Fibroblast of skin of left biceps (primary cell): ENCODE data around the gene IGF2R.

ENCODE experiments used
- DNase-seq, 2 experiments: peaks; one replicate each; pipeline ENCODE4 v3.0.0-alpha.2; 2013; ENCODE audit warnings: low read depth in 2 of 2

IGF2R gene

DNA sequence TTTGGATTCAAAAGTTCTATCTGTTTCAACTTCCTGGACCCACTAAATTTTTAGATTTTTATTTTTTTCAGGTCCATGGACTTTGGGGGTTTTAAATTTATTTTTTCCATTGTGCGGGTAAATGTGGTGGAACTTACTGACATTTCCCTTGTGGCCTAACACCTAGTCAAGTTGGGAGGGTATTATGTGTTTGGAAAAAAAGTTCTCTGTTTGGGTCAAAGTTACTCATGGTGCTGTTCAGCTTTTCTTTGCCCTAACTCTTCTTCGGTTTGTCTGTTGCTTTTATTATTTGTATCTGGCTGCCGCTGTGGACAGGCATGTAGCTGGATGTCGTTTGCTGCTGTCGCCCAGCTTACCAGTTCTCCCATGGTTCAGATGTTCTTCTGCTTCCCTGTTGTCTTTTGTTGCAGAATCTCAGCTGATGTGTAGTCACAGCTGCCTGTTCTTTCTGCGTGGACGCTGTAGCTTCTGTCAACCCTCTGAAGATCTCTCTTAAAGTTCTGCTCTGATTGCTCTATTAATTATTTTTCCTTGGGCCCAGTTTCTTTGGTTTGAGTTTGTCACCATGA lies 7.9 kb downstream of the IGF2R start:
- no peak for DNase-seq

DNA sequence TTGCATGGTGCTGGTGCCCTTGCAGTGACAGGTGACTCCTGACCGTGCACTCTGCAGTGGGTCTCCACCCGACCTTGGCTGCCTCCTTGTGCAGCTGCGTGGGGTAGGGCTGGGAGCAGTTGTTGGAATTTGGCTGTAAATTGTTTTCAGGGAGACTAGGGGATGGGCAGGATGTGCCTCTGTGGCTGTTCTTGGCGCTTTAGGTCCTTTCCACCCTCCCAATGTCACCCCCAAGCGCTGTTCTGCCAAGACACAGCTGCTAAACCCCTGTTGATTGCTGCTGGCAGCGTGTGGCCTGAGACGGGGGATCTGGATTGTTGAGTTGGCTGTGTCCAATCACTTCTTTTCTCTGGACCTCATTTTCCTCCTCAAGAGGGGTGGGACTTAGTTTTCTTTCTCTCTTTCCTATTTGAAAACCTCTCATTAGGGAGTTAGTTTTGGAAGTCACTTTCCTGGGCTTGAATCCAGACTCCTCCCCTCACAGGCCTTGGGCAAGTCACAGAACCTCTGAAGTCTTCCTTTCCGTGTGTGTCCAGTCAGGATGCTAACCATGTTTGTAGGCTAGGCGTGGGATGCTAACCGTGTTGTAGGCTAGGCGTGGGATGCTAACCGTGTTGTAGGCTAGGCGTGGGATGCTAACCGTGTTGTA lies 8.5 kb downstream of the IGF2R start:
- no peak for DNase-seq

DNA sequence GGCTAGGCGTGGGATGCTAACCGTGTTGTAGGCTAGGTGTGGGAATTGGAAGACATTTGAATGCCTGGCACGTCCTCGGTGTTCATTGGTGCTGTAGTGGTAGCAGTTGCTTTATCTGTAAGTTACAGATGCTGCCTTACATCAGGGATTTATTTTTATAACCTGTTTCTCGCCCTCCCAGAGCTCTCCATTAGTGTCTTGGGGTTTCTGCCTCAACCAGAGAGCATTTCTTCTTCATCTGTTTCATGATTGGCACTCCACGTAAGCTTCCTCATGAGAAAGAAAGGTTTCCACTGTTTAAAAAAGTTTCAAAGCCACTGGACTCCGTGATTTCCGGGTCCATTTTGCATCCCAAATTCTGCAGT lies 9.0 kb downstream of the IGF2R start:
- DNase-seq = no peak

DNA sequence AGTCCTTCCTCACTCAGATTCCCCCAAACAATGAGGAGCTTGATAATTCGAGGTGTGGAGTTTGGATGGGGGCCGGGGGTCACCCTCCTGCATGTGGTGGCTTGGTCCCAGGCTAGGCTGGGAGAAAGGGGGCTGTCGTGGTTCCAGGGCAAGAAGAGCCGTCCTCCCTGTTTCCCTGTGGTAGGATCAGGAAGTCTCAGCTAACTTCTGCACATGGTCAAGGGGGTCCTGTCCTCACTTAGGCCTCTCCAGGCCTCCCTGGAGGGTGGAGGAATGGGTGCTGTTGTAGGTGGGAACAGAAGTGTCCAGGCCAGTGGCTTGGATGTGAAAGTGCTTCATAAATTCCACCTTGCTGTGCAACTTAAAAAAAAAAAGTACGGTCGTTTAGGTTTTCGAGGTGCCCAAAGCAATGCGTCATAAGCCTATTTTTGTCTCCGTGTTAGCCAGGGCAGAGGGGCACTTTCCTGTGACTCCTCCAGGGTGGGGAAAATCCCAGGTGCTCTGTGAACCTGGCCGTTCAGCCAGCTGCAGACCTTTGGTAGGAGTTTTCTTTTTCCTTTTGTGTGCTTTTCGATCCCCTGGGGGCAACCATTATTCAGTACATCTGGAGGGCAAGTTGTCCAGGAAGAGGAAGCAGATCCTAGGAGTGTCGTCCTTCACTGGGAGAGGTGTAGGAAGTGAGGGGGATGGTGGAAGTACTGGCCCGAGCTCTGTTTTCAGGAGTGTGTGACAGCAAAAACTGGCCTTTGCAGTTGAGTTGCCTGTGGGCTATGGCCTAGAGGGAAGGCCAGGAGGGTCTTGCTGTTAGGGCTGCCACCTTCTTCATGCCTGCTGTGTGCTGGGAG lies 9.6 kb downstream of the IGF2R start:
- no peak for DNase-seq

GRCh38 chr6:159979136-159979874 lies 10.4 kb downstream of the IGF2R start:
- DNase-seq = no peak

DNA sequence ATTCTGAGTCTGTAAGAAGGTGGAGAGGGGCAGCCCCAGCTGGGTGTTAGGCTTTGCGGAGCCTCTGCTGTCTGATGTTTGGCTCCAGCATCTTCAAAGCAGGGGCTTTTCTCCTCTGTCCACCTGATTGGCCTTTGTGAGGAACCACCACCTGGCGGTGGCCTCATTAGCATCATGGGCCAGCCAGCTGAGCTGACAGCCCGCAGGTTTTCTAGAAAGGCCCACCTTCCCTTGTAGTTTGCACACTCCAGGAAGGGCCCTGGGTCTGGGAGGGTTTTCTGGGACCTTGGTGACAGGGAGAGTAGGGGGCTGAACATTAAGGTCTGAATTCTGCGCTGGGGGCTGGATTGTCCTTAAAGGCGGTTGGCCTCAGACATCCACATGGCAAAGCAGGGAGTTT lies 11.6 kb downstream of the IGF2R start:
- no peak for DNase-seq

GRCh38 chr6:159981071-159981402 lies 12.2 kb downstream of the IGF2R start:
- no peak for DNase-seq

DNA sequence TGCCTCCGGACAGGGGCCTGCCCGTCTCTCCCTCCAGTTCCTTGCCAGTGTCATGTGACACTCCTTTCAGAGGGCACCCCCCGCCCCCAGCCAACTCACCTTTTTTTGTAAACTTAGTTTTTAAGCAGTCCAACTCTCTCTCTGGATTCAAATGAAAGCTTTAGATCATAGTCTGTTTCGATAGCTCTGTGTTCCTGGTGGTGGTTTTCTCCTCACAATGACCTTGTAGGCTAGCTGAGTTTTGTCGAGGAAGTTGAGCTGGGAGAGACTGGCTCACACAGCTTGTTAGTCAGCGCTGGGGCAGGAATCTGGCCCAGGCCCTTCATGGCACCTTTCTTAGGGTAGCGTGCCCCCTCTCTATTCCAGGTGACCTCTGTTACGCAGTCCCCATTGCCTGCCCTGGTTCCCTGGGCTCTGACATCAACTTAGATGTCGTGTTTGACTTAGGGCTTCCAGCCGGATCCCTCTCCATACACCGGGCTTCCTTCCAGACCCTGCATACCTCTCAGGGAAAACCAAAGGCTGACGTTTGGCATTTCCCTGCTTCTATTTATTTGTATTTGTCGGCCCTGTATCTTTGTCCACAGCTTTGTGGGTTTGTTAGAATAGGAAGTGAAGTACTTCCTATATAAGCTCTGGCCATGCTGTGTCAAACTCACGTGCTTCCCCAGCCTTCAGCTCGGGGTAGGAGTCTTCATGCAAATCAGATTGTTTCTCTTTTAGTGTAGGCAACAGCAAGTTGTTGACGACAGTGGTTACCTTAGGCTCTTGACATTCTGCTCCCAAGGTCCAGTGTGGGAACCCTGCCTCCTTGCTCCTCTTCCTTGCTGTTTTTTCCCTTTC lies 12.7 kb downstream of the IGF2R start:
- no peak for DNase-seq

GRCh38 chr6:159982731-159983506 lies 14.0 kb downstream of the IGF2R start:
- DNase-seq = no peak

- no peak for DNase-seq
These were observed 14.8 kb downstream of the IGF2R start for GRCh38 chr6:159983641-159984080.

DNA sequence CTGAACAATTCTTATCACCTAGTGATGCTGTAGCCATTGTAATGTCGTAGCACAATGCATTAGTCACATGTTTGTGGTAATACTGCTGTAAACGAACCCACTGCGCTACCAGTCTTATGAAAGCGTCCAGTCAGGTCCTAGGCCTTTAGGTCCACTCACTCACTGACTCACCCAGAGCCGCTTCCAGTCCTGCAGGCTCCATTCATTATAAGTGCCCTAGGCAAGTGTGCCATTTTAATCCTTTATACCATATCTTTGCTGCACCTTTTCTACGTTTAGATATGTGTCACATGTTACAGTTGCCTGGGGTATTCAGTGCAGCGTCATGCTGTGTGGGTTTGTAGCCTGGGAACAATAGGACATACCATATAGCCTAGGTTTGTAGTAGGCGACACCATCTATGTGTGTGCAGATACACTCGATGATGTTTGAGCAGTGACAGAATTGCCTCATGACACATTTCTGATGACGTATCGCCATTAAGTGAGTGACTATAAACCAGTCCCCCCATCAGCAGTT lies 15.4 kb downstream of the IGF2R start:
- DNase-seq = no peak

- DNase-seq = no peak
These were observed 16.5 kb downstream of the IGF2R start for GRCh38 chr6:159985296-159985945.

DNA sequence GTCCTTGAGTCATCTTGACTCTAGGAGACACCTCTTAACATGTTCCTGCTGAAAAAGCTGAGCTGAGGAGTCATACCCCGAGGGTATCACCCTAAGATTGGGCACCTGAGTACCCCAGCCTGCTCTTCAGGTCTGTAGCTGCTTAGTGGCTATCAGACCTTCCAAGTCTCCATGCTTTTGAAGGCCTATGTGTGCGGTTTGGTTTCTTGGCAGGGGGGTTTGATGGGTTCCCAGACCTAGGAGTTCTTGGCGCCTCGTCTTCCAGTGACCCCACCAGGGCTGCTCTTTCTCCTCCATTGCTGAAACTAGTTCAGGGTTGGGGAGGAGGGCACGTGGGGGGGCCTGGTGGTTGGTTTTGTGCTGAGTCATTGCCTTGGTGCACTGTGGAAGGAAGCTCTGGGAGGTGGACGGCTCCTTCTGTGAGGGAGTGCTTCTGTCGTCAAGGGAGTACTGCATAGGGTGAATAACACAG lies 20.1 kb downstream of the IGF2R start:
- no peak for DNase-seq

DNA sequence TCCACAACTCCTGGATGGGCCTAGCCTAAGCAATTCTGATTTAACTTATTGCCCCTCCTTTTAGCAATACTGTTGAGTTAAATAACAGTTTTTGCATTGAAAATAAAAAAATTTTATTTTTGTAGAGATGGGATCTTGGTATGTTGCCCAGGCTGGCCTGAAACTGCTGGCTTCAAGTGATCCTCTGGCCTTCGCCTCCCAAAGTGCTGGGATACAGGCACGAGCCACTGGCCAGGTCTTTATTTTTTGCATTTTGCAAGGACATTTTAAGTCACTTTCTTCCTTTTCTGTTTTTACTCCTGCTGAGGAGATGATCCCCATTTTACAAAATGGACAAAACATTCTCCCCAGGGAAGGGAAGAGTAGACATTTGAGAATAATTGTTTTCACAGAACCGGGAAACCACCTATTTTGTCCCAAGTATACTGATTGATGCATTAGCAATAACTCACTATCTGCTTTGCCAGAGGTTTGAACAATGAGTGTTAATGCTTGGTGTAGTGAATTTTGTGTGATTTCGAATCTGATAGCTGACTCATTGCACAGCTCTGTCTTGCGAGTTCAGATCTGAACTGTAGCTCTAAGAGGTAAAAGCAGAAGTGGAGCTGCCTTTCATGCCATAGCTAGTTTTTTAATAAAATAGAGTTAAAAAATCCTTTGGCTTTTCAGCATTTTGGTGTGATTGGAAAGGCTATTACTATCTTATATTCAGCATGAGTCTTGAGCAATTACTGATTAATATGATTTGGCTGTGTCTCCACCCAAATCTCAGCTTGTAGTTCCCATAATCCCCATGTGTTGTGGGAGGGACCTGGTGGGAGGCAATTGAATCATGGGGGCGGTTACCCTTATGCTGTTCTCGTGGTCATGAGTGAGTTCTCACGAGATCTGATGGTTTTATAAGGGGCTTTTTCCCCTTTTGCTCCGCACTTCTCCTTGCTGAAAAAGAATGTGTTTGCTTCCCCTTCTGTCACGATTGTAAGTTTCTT lies 20.9 kb downstream of the IGF2R start:
- DNase-seq = no peak

- DNase-seq = no peak
These were observed 23.5 kb downstream of the IGF2R start for GRCh38 chr6:159992366-159992765.

DNA sequence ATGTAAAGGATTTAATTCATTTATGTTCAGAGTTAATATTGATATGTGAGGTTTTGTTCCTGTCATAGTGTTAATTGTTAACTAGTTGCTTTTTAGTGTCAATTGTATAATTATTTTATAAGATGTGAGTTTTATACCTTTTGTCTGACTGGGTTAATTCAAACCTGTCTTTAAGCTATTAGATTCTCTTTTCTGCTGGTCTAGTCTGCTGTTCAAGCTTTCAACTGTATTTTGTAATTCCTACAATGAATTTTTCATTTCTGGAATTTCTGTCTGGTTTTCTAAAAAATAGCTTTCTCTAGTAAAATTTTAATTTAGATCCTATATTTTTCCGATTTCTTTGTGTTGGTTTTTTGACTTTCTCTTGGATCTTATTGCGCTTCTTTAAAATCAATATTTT lies 26.5 kb downstream of the IGF2R start:
- no peak for DNase-seq

GRCh38 chr6:159996087-159996622 lies 27.3 kb downstream of the IGF2R start:
- DNase-seq = no peak
